HG02840 (cell line): ENCODE results near the gene IMMP2L.

Experiments used
- ATAC-seq: cut with Tn5 transposase; IDR thresholded peaks from one replicate; pipeline ENCODE4 v1.9.1; 2021; ENCODE audit warnings: mild to moderate bottlenecking, moderate library complexity, moderate number of reproducible peaks; ENCODE audit not compliant: unreplicated experiment, low FRiP score

Gene IMMP2L

DNA sequence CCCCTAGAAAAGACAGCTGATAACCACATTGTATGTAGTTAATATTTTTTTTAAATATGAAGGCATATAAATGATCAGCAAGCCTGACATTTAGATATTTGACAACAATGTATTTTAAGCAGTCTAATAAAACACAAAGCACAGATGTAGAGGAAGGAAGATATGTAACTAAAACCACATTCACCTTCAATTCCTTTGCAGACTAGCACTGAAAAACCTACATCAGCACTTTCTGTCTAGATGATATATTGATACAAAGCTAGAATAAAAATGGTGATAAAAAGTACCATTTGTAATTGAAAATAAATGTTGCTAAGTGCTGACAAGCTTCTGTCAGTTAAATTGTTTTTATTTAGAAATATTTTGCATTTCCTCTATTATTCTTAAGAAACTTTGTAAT lies 153.6 kb downstream of the IMMP2L start:
- ATAC-seq: no peak

DNA sequence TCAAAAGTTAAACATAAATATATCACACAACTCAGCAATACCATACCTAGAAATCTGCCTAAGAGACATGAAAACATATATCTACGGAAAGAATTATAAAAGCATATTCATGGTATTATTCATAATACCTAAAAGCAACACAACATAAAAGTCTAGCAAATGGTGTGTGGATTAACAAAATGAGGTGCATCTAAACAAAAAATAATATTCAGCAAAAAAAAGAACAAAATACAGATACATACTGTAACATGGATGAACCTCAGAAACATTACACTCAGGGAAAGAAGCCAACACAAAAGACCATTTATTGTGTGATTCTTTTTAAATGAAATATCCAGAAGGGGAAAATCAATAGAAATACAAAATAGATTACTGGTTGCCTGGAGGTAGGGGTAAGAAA lies 155.0 kb downstream of the IMMP2L start:
- no peak for ATAC-seq

DNA sequence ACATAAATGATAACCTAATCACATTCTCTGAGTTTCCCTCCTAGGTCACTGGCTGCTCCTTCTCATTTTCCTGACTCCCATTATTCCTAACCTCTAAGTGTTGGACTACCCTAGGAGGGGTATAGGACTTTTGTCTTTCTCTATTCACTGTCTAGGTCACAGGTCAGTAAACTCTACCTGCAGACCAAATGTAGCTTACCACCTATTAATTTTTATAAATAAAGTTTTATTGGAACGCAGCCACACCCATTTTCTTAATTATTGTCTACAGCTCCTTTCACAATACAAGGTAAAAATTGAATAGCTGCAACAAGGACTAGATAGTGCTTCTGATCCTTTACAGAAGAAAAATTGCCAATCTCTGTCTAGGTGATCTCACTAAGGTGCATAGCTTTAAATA lies 156.7 kb downstream of the IMMP2L start:
- ATAC-seq: no peak

GRCh38 chr7:111401516-111401915 lies 160.8 kb downstream of the IMMP2L start:
- ATAC-seq: no peak

DNA sequence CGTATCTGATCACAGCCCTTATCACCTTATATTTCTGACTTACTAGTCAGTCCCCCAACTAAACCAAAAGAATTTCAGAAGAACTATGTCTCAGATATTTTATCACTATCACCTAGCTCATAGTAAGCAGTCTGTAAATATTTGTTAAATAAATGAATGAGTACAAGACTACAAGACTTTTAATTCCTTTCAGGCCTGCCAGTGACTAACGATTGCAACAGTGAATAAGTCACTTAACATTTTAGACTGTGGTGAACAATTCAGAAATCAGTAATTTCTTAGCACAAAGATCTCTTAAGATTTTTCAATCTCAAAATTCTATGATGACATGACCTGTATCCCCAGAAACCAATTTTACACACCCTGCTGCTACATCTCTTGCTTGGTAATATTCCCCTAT lies 162.2 kb downstream of the IMMP2L start:
- ATAC-seq: no peak

DNA sequence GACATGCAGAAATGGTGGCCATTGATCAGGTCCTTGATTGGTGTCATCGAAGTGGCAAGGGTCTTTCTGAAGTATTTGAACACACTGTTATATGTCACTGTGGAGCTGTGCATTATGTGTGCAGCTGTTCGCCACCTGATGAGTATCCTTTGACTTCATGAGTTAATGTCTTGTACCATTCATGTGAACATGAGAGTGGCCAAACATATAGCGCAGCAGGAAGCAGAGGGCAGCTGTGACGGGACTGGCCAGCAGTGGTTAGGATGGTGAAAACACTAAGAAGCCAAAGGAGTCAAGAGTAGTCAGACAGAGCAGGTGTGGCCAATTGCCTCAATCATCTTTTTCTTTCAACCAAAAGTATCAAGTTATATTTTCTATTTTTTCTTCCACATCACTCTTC lies 167.4 kb downstream of the IMMP2L start:
- ATAC-seq: no peak

DNA sequence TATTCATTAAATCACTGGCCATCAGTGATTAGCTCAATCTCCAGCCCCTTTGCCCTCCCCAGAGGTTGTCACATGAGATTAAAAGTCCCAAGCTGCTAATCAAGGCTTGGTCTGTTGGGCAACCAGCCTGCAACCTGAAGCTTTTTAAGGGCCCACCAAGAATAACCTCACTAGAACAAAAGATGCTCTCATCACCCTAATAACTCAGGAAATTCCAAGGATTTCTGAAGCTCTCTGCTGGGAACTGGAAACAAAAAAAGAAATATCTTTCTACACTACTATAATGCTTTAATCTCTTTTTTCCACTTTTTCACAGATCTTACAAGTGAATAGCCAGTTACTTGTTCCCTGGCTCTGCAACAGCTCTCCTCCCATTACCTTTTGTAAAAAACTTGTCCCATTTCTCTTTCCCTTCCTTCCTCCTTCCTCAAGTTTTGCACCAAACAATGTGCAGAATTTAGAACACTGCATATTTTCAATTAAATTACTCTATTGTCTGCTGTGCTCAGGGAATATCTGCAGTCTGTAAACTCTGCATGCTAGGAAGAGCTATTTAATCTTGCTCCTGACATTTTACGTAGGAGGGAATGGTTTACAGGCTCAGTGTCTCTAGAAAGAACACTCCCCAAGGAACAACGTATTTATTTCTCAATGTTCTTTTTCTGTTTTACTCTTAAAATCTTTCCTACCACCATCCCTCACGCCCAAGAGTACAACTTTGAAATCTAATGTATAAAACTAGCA lies 169.1 kb downstream of the IMMP2L start:
- ATAC-seq: no peak

DNA sequence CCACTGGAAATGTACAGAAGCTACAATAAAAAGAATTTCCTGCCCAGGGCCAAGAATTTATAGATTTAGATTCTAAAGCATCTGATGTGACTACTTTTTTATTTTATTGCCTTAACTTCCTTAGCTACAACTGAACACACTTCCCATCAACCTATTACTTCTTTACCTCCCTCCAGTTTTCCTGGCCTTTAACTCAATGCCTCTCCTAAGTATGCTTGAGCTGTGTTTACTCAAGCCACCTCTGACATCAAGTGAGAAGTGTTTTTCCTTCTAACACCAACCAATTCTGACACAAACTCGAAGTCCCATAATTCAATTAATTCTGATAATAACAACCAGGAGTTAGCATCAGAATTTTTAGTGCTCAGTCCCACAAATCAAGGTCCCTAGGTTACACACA lies 170.0 kb downstream of the IMMP2L start:
- no peak for ATAC-seq

- no peak for ATAC-seq
Observed at GRCh38 chr7:111390000-111390399, 172.3 kb downstream of the IMMP2L start.

- no peak for ATAC-seq
Observed at GRCh38 chr7:111388912-111389311, 173.4 kb downstream of the IMMP2L start.

DNA sequence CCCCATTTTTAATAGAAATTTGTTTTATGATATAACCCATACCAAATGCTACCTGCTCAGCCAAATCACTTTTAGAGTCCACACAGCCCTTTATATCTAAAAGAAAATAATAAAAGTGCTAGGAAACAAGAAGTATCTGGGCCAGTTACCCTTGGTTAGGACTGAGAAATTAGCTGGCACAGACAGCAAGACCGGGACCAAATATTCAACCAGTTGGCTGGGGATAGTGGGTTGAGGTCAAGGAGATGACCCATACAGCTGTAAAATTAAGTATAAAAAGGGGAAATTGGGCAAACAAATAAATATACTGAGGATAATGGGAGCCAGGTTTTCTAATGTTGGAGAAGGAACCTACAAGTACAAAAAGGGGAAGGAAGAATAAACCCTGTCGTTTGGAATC lies 174.3 kb downstream of the IMMP2L start:
- no peak for ATAC-seq

- no peak for ATAC-seq
Observed at GRCh38 chr7:111384065-111384891, 178.0 kb downstream of the IMMP2L start.

DNA sequence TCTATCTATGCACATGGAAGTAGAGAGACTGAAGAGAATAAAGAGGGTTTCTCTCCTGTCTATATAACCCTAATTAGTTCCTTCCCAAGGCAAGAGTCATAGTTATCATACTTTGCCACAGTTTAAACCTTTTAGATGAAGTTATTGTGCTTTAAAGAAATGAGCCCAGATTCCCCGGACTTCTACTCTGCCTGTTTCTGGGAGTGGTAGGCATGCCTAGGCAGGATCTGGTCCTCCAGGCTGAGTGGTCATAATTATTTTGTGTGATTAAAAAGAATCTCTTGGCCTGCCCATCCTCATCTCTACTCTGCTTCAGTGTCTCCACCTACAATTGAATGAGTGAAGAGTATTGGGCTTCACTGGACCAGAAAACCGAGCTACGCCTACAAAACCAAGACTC lies 179.2 kb downstream of the IMMP2L start:
- ATAC-seq: no peak

DNA sequence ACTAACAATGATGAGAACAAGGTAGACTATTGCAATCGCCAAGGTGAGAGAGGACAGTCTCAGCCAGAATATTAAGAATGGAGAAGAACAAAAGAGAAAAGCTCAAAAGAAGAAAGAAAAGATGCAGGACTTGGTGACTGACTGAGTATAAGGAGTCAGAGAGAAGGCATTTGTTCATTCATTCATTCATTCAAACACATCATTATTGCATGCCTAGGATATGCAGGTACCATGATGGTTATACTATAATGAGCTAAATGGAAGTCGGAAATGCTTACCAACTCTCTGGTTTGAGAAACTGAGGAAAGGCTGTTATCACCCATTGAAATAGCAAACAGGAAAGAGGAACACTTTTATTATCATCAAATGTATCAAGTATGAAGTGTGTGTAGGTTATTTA lies 180.7 kb downstream of the IMMP2L start:
- ATAC-seq: no peak

GRCh38 chr7:111380945-111381344 lies 181.3 kb downstream of the IMMP2L start:
- ATAC-seq: no peak

GRCh38 chr7:111374027-111374426 lies 188.3 kb downstream of the IMMP2L start:
- no peak for ATAC-seq

- no peak for ATAC-seq
Observed at GRCh38 chr7:111371437-111371836, 190.9 kb downstream of the IMMP2L start.

GRCh38 chr7:111370002-111370401 lies 192.3 kb downstream of the IMMP2L start:
- no peak for ATAC-seq

- ATAC-seq: no peak
Observed at GRCh38 chr7:111368381-111369065, 193.8 kb downstream of the IMMP2L start.

DNA sequence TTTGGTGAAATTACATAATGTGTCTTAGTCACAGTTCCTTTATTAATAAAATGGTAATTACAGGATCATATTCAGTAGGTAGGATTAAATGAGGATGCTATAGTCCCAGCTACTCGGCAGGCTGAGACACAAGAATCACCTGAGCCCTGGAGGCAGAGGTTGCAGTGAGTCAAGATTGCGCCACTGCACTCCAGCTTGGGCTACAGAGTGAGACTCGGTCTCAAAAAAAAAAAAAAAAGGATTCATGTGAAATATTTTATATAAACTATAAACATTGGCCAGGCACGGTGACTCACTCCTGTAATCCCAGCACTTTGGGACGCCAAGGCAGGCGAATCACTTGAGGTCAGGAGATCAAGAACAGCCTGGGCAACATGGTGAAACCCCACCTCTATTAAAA lies 197.9 kb downstream of the IMMP2L start:
- no peak for ATAC-seq

DNA sequence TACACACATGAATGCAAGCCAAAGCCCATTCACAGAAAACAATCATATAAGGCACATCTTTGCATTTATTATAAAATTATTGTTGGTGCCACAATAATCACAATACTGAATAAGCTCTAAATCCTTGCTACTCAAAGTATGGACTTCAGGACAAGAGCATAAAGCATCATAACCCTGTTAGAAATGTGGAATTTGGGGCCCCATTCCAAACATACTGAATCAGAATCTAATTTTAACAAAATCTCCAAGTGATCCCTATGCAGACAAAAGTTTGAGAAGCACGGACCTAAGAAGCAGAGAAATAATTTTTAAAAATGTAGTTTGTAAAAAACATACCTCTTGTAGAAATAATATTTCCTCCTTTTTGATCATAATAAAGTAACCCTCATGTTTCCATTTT lies 199.2 kb downstream of the IMMP2L start:
- ATAC-seq: no peak
